Measurements from ENCODE around the gene CFAP119.

DNA sequence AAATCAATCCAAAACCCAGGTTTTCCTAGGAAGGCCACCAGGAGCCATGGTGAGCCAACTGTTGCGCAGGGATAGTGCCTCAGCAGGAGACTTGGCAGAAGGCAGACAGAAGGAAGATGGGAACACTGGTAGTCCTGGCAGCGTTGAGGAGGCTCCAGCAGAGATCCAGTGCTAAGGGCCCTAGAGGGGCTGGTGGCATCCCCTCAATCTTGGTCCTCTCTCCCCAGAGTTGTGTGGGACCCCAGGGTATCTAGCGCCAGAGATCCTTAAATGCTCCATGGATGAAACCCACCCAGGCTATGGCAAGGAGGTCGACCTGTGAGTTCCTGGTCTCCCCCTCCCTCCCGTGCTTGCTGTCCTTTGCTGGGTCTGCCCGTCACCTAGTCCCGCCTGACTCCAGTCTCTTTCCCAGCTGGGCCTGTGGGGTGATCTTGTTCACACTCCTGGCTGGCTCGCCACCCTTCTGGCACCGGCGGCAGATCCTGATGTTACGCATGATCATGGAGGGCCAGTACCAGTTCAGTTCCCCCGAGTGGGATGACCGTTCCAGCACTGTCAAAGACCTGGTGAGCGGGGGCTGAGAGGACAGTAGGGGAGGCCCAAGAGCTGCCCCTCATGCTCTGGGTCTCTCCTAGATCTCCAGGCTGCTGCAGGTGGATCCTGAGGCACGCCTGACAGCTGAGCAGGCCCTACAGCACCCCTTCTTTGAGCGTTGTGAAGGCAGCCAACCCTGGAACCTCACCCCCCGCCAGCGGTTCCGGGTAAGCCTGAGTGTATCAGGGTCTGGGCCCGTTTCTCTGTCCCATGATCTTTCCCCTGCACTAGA lies 5.7 kb downstream of the CFAP119 start:
- TF ChIP-seq EZH2 (IDR thresholded peaks at IDR 0.05; ENCODE audit: borderline replicate concordance, low read depth, low read length, poor library complexity, severe bottlenecking): no peak
- TF ChIP-seq, protein P1, sequence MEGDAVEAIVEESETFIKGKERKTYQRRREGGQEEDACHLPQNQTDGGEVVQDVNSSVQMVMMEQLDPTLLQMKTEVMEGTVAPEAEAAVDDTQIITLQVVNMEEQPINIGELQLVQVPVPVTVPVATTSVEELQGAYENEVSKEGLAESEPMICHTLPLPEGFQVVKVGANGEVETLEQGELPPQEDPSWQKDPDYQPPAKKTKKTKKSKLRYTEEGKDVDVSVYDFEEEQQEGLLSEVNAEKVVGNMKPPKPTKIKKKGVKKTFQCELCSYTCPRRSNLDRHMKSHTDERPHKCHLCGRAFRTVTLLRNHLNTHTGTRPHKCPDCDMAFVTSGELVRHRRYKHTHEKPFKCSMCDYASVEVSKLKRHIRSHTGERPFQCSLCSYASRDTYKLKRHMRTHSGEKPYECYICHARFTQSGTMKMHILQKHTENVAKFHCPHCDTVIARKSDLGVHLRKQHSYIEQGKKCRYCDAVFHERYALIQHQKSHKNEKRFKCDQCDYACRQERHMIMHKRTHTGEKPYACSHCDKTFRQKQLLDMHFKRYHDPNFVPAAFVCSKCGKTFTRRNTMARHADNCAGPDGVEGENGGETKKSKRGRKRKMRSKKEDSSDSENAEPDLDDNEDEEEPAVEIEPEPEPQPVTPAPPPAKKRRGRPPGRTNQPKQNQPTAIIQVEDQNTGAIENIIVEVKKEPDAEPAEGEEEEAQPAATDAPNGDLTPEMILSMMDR (conservative IDR thresholded peaks at IDR 0.05; ENCODE audit: low read depth, low read length): no peak
